Naive thymus-derived CD8-positive, alpha-beta T cell (primary cell): ENCODE results near the gene CDCA5. TPM values are rescaled to one million over a fixed set of nuclear protein-coding genes. Genes with fewer than 3 reads are reported as not detected.

Experiments
- ATAC-seq, 2 donors: fragments of 150-1000 bp; cut with Tn5 transposase in 1 of 2; sonication (Bioruptor Pico), chemical (Tn5 transposase) in 1 of 2; 1 replicate in 1 of 2; 2 replicates in 1 of 2; pipeline ENCODE4 v1.10.0; 2021; ENCODE audit warnings: mild to moderate bottlenecking in 2 of 2, moderate library complexity in 2 of 2
- POLR2A ChIA-PET: fragments of 350-600 bp; sonication (Branson Sonifier 250); formaldehyde crosslinking; loops from one replicate; lab custom pipeline; 2021; ENCODE audit warnings: antibody characterized with exemption; lab: Charles Lee
- DNase-seq, 10 donors: peaks; one replicate each; pipeline versions ENCODE4 v3.0.0 to v3.0.0-alpha.2; 2020 to 2022
- H3K27ac Mint-ChIP-seq, 10 donors: one replicate each; pipeline ENCODE4 v1.8.0; 2020 to 2022; ENCODE audit warnings: mild to moderate bottlenecking in 10 of 10, mixed read lengths in 10 of 10, moderate library complexity in 4 of 10, inconsistent platforms in 1 of 10
- H3K27me3 Mint-ChIP-seq, 5 donors: one replicate each; pipeline ENCODE4 v1.8.0; 2021 to 2022; ENCODE audit warnings: mixed read lengths in 5 of 5
- H3K36me3 Mint-ChIP-seq, 3 donors: one replicate each; pipeline ENCODE4 v1.8.0; 2020 to 2022; ENCODE audit warnings: mixed read lengths in 3 of 3, mild to moderate bottlenecking in 2 of 3, inconsistent platforms in 1 of 3
- H3K4me1 Mint-ChIP-seq, 4 donors: one replicate each; pipeline ENCODE4 v1.8.0; 2021 to 2022; ENCODE audit warnings: mixed read lengths in 4 of 4
- H3K4me3 Mint-ChIP-seq, 10 donors: one replicate each; pipeline ENCODE4 v1.8.0; 2020 to 2022; ENCODE audit warnings: mild to moderate bottlenecking in 10 of 10, mixed read lengths in 10 of 10, moderate library complexity in 6 of 10, inconsistent platforms in 1 of 10
- H3K9me3 Mint-ChIP-seq, 9 donors: one replicate each; pipeline ENCODE4 v1.8.0; 2020 to 2022; ENCODE audit warnings: mixed read lengths in 9 of 9, mild to moderate bottlenecking in 3 of 9, inconsistent platforms in 1 of 9, moderate library complexity in 1 of 9
- polyA plus RNA-seq, 3 donors: library from polyadenylated mRNA; unstranded; fragments of 300-500 nt; fragmentation: Illumina TruSeq; gene quantifications; one replicate each; pipeline ENCODE4 v1.2.3, GENCODE V29; 2021
- total RNA-seq, 8 experiments: library from RNA in 2 of 8; stranded (reverse) in 2 of 8; gene quantifications; one replicate each; pipeline ENCODE4 v1.2.3 and lab custom pipeline; 2021 to 2026

CDCA5 gene
- total and polyA plus RNA-seq, 5 experiments from 2014 or later: 0.22 to 1.0 (median 0.60) TPM

DNA sequence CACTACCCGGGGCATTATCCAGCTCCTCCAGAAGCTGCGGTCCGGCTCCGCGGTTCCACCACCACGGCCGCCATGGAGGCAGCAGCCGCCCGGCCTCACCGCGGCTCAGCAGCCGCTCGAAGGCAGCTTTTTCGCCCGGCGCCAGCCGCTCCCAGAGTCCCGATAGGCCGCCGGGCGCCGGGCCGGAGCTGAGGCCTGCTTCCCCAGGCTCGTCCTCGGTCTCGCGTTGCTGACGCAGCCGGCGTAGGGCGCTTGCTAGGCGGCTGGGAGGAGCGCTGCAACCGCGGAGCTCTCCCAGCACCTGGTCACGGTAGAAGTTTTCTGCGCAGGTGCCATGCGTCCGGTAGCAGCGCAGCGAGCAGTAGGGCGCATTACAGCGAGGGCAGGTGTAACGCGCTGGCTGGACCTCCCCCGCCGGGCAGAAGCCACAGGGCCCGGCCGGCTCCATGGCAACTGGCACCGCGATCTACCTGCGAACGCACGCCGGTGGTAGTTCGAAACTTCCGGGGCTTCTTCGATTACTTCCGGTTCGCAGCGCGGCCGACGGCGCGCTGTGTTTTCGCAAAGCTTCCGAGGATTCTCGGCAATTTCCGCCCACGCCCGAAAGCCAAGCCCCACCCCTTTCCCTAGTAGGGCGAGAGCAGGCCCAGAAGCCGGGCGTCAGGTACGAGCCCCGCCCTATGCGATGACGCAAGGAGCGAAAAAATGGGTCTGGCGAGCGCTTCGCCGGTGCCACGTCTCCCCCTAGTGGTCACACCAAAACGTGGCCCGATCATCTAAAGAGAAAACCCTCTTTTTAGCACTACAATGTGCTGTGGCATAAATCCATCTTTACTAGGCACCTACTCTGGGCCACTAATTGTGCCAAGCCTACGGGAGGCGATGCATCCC is 33.6 kb upstream of the CDCA5 start, which contains the start of gene ZNHIT2:
ZNHIT2 (minus strand) TSS at position 496 of the 891 bp plus-strand sequence; CDS start at position 448, 48 bp downstream.
- peak; percentile 60 to 66 for ATAC-seq
- H3K4me1 Mint-ChIP-seq: peaks cover 24 to 71% (median 51%) of the 10 kb centered on the region in 4 donors
- DNase-seq: peak; percentile 96 to 100 (median 100)
- H3K27ac Mint-ChIP-seq: peak within 1 kb of the TSS; percentile 82 to 99 (median 97)
- POLR2A ChIA-PET: interaction anchor here (0.5 to 3.8 kb wide), 40 partner anchors 9 to 1230 kb away, joined by 3 to 42 read pairs (median 5); partner anchors contain the start of genes ARL2, B4GAT1, CAPN1 and CDCA5
- H3K27me3 Mint-ChIP-seq: no peaks in the 10 kb centered on the region
- H3K36me3 Mint-ChIP-seq: peaks cover 3 to 40% (median 6%) of the 10 kb centered on the region in 3 donors
- peak within 1 kb of the TSS; percentile 87 to 94 (median 90) for H3K4me3 Mint-ChIP-seq
- no peaks in the 10 kb centered on the region for H3K9me3 Mint-ChIP-seq

GRCh38 chr11:65116370-65117205 is 32.7 kb upstream of the CDCA5 start:
- DNase-seq: peak; percentile 47 to 83 (median 65)
- no peaks in the 10 kb centered on the region for H3K9me3 Mint-ChIP-seq
- no peaks in the 10 kb centered on the region for H3K27me3 Mint-ChIP-seq
- peaks cover 27 to 64% (median 47%) of the 10 kb centered on the region in 4 donors for H3K4me1 Mint-ChIP-seq
- H3K4me3 Mint-ChIP-seq: peak overlapping the region; percentile 87 to 94 (median 90)
- ATAC-seq: peak; percentile 9 to 20
- peak overlapping the region; percentile 81 to 99 (median 96) for H3K27ac Mint-ChIP-seq
- H3K36me3 Mint-ChIP-seq: peaks cover 3 to 34% (median 6%) of the 10 kb centered on the region in 3 donors
- POLR2A ChIA-PET: interaction anchor here (0.6 to 3.8 kb wide), 34 partner anchors 8 to 1151 kb away, joined by 3 to 42 read pairs (median 6); partner anchors contain the start of genes ARL2, CAPN1, CDCA5 and EHD1

- peak overlapping the region; percentile 22 to 94 (median 88) for H3K4me3 Mint-ChIP-seq
- DNase-seq: no peak
- POLR2A ChIA-PET: interaction anchor here (0.7 to 3.8 kb wide), 7 partner anchors 12 to 455 kb away, joined by 5 to 42 read pairs (median 14); partner anchors contain the start of genes SF1, SYVN1, VPS51 and ZNRD2
- peaks cover 3 to 29% (median 6%) of the 10 kb centered on the region in 3 donors for H3K36me3 Mint-ChIP-seq
- ATAC-seq: no peak
- H3K4me1 Mint-ChIP-seq: peaks cover 26 to 64% (median 49%) of the 10 kb centered on the region in 4 donors
- H3K9me3 Mint-ChIP-seq: no peaks in the 10 kb centered on the region
- no peaks in the 10 kb centered on the region for H3K27me3 Mint-ChIP-seq
- peak overlapping the region in 9 of 10 donors; percentile 20 to 97 (median 63) for H3K27ac Mint-ChIP-seq
Measured at GRCh38 chr11:65115361-65116082, 31.7 kb upstream of the CDCA5 start.

DNA sequence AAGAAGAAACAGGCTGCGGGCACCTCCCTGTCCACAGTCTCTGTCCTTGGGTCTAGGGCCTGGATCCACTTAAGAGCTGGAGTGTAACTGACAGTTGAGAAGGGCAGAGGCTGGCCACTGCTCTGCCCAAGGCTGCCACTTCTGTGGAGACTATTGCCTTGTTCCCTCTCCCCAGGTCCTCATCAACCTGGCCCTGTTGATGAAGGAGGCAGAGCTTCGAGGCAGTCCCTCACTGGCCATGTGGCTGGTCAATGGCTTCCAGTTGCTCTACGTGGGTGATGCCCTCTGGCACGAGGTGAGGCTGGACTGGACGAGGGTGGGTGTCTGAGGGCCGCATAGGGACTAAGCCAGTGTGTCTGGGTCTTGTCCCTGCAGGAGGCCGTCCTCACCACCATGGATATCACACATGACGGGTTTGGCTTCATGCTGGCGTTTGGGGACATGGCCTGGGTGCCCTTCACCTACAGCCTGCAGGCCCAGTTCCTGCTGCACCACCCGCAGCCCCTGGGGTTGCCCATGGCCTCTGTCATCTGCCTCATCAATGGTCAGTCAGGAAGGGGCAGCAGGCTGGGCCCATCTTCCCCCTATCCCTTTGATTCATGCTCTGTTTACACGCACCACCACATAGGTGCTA is 30.8 kb upstream of the CDCA5 start:
- H3K4me3 Mint-ChIP-seq: peak overlapping the region in 7 of 10 donors; percentile 7 to 99 (median 81)
- ATAC-seq (no peak), DNase-seq (no peak)
- POLR2A ChIA-PET: interaction anchor here (3.8 kb wide), 1 partner anchor 20 kb away, joined by 42 read pairs; the partner anchor contains the start of gene SYVN1
- H3K27ac Mint-ChIP-seq: peak overlapping the region in 8 of 10 donors; percentile 27 to 97 (median 79)
- H3K36me3 Mint-ChIP-seq: peaks cover 2 to 23% (median 3%) of the 10 kb centered on the region in 3 donors
- no peaks in the 10 kb centered on the region for H3K9me3 Mint-ChIP-seq
- no peaks in the 10 kb centered on the region for H3K27me3 Mint-ChIP-seq
- peaks cover 31 to 63% (median 53%) of the 10 kb centered on the region in 4 donors for H3K4me1 Mint-ChIP-seq

DNA sequence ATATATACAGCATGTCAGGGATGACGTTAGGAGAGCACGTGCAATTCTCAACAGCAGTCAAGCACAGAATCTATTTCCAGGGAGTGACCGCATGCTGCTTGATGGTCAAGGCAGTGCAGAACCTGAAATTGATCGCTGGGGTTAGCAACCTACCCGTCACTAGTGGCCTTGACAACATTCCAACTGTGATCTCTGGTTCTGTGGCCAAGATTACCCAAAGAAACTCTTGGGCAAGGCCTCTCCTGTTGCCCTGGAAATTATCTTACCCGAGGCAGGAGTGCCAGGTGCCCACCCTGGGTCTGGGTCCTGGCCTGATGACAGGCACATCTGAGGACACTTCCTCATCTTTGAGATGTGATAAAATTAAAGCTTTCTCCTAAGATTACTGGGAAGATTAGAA is 30.0 kb upstream of the CDCA5 start:
- Mint-ChIP-seq H3K9me3 (no peaks in the 10 kb centered on the region), H3K27ac (peak overlapping the region in 9 of 10 donors; percentile 6 to 99 (median 83)), H3K27me3 (no peaks in the 10 kb centered on the region), H3K4me1 (peaks cover 31 to 61% (median 50%) of the 10 kb centered on the region in 4 donors), H3K36me3 (peaks cover 2 to 15% (median 3%) of the 10 kb centered on the region in 3 donors), H3K4me3 (peak overlapping the region; percentile 19 to 99 (median 84))
- DNase-seq: no peak
- no peak for ATAC-seq
- POLR2A ChIA-PET: interaction anchor here (2.4 to 6.8 kb wide), 3 partner anchors 9 to 68 kb away, joined by 10 to 115 read pairs (median 101); partner anchors contain the start of genes CAPN1, FAU, MRPL49 and VPS51

- H3K27ac Mint-ChIP-seq: peak overlapping the region; percentile 83 to 99 (median 92)
- ATAC-seq (no peak), DNase-seq (no peak)
- peaks cover 28 to 56% (median 48%) of the 10 kb centered on the region in 4 donors for H3K4me1 Mint-ChIP-seq
- H3K4me3 Mint-ChIP-seq: peak overlapping the region; percentile 80 to 99 (median 87)
- POLR2A ChIA-PET: interaction anchor here (1.0 to 6.8 kb wide), 8 partner anchors 9 to 394 kb away, joined by 4 to 115 read pairs (median 13); partner anchors contain the start of genes ARL2, CAPN1, FAU and MRPL49
- H3K27me3 Mint-ChIP-seq: no peaks in the 10 kb centered on the region
- no peaks in the 10 kb centered on the region for H3K9me3 Mint-ChIP-seq
- peaks cover 2 to 11% (median 3%) of the 10 kb centered on the region in 3 donors for H3K36me3 Mint-ChIP-seq
Measured at GRCh38 chr11:65113361-65113756, 29.5 kb upstream of the CDCA5 start.

DNA sequence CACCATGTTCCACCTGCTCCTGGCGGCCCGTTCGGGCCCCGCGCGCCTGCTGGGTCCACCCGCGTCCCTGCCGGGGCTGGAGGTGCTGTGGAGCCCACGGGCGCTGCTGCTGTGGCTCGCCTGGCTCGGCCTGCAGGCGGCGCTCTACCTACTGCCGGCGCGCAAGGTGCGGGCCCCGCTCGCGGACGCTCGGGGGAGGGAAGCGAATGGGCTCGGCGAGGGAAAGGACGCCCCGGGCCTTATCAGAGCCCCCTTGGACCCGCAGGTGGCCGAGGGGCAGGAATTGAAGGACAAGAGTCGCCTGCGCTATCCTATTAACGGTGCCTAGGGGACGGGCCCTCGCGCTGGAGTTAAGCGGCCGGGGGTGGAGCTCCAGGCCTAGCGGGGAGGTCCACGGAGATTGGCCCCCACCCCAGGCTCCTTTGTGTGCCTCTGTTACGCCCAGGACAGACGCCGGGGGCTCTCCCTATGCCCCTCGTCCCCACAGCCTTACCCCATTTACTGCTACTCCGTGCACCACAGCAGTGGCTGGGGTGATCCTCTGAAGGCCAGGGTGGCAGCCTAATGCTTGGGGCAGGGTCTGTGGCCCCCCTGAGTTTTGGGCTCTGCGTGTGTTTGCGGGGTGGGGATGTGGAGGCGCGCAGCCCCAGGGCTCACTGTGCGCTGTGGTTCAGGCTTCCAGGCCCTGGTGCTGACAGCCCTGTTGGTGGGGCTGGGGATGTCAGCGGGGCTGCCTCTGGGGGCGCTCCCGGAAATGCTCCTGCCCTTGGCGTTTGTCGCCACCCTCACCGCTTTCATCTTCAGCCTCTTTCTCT is 28.9 kb upstream of the CDCA5 start:
- H3K36me3 Mint-ChIP-seq: peaks cover 0 to 6% (median under 1%) of the 10 kb centered on the region in 3 donors
- peak overlapping the region; percentile 80 to 99 (median 87) for H3K4me3 Mint-ChIP-seq
- H3K27ac Mint-ChIP-seq: peak overlapping the region; percentile 83 to 99 (median 92)
- H3K9me3 Mint-ChIP-seq: no peaks in the 10 kb centered on the region
- no peaks in the 10 kb centered on the region for H3K27me3 Mint-ChIP-seq
- DNase-seq (peak; percentile 65 to 85 (median 80)), ATAC-seq (peak; percentile 56 to 59)
- H3K4me1 Mint-ChIP-seq: peaks cover 27 to 51% (median 45%) of the 10 kb centered on the region in 4 donors
- POLR2A ChIA-PET: interaction anchor here (0.6 to 6.8 kb wide), 16 partner anchors 10 to 395 kb away, joined by 3 to 115 read pairs (median 4); partner anchors contain the start of genes ARL2, CAPN1, CDCA5 and FAU

DNA sequence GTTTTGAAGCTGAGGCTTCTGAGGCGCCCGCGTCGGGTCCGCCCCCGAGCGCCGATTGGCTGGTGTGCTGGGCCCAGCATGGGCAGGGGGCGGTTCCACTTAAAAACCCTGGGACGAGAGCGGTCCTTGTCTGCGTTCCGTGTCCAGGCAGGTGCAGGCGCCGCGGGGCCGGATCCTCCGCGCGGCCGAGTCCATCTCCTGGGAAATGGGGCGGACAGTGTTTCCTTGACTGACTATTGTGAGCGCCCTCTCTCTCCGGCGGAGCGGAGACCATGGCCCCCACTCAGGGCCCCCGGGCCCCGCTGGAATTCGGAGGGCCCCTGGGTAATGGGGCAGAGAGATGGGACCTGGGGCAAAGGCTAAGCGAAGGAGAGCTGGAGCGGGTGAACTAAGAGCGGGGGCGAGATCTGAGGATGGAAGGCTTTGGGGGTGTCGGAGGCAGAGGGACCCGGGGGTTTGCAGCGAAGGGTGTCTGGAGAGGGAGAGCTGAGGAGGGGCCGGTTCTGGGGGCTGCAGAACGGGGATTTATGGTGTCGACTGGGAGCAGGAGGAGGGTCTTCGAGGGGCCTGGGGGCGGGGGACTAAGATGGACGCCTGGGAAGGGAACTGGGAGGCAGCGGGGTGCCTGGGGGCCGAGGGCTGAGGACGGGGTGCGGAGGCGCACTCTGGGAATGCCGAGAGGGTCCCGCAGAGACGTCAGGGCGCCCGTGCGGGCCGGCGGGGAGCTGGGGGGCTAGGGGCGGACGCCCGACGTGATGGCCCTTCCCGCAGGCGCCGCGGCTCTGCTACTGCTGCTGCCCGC is 28.1 kb upstream of the CDCA5 start, which contains the start of gene TM7SF2:
TM7SF2 (plus strand) TSS at position 129 of the 802 bp plus-strand sequence; CDS start at position 273, 144 bp downstream.
- H3K36me3 Mint-ChIP-seq: peaks cover 0 to 9% (median 0%) of the 10 kb centered on the region in 3 donors
- H3K27me3 Mint-ChIP-seq: no peaks in the 10 kb centered on the region
- peaks cover 27 to 50% (median 42%) of the 10 kb centered on the region in 4 donors for H3K4me1 Mint-ChIP-seq
- no peaks in the 10 kb centered on the region for H3K9me3 Mint-ChIP-seq
- ATAC-seq: peak; percentile 69 to 71
- H3K27ac Mint-ChIP-seq: peak within 1 kb of the TSS; percentile 63 to 99 (median 92)
- peak within 1 kb of the TSS; percentile 81 to 99 (median 88) for H3K4me3 Mint-ChIP-seq
- POLR2A ChIA-PET: interaction anchor here (0.5 to 6.8 kb wide), 27 partner anchors 11 to 428 kb away, joined by 3 to 115 read pairs (median 4); partner anchors contain the start of genes ARL2, CAPN1, CDCA5 and FAU
- peak; percentile 84 to 96 (median 90) for DNase-seq

GRCh38 chr11:65111159-65111743 is 27.4 kb upstream of the CDCA5 start:
- Mint-ChIP-seq H3K4me3 (peak overlapping the region; percentile 81 to 99 (median 88)), H3K27ac (peak overlapping the region; percentile 63 to 99 (median 90)), H3K9me3 (no peaks in the 10 kb centered on the region), H3K4me1 (peaks cover 27 to 48% (median 41%) of the 10 kb centered on the region in 4 donors), H3K27me3 (no peaks in the 10 kb centered on the region), H3K36me3 (peaks cover 0 to 12% (median 0%) of the 10 kb centered on the region in 3 donors)
- POLR2A ChIA-PET: interaction anchor here (0.5 to 6.8 kb wide), 24 partner anchors 11 to 429 kb away, joined by 3 to 115 read pairs (median 4); partner anchors contain the start of genes ARL2, CAPN1, CDCA5 and FAU
- no peak for ATAC-seq
- peak in 1 of 10 donors; percentile 17 for DNase-seq
